ENCODE results near the gene MYMX. TPM values are rescaled to one million over a fixed set of nuclear protein-coding genes. Genes with fewer than 3 reads are reported as not detected.
A peak's percentile ranks its signal among the peaks of the same experiment; 100 is the strongest.

MYMX gene
- total and polyA plus RNA-seq, 2 of the 13 experiments (the other 11 are each of a cell fraction or from before 2014, with no cell fraction given), result not detected

DNA sequence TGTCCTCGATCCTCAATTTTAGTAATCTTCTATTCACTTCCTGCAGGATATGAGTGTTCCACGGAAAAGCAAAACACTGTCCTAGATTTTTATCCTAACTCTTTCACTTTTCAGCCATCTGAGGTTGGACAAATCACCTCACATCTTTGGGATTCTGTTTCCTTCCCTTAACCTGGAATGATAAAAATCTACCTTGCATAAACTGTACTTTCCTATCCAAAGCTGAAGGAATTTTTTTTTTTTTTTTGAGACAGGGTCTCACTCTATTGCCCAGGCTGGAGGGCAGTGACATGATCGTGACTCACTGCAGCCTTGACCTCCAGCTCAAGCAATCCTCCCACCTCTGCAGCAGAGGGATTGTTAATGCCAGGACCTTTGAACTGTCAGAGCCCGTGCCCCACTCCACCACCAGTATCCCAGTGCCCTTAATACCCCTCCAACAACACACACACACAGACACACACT, 37.6 kb upstream of the MYMX start (continued):
- TF ChIP-seq RAD21 (CRISPR knock-in tag; IDR thresholded peaks at IDR 0.05), result no peak
- no peak for TF ChIP-seq RFXAP (CRISPR knock-in tag; IDR thresholded peaks at IDR 0.05; ENCODE audit: borderline replicate concordance)
- TF ChIP-seq EEA1 (CRISPR knock-in tag; IDR thresholded peaks at IDR 0.05; ENCODE audit: borderline replicate concordance), result no peak
- TF ChIP-seq ZNF317 (CRISPR knock-in tag; IDR thresholded peaks at IDR 0.05), result no peak
- TF ChIP-seq SIX1 (CRISPR knock-in tag; IDR thresholded peaks at IDR 0.05; ENCODE audit: borderline replicate concordance), result 0 out of 2 replicates have a peak, but pooled peaks have one; percentile 30
- TF ChIP-seq, protein P1, sequence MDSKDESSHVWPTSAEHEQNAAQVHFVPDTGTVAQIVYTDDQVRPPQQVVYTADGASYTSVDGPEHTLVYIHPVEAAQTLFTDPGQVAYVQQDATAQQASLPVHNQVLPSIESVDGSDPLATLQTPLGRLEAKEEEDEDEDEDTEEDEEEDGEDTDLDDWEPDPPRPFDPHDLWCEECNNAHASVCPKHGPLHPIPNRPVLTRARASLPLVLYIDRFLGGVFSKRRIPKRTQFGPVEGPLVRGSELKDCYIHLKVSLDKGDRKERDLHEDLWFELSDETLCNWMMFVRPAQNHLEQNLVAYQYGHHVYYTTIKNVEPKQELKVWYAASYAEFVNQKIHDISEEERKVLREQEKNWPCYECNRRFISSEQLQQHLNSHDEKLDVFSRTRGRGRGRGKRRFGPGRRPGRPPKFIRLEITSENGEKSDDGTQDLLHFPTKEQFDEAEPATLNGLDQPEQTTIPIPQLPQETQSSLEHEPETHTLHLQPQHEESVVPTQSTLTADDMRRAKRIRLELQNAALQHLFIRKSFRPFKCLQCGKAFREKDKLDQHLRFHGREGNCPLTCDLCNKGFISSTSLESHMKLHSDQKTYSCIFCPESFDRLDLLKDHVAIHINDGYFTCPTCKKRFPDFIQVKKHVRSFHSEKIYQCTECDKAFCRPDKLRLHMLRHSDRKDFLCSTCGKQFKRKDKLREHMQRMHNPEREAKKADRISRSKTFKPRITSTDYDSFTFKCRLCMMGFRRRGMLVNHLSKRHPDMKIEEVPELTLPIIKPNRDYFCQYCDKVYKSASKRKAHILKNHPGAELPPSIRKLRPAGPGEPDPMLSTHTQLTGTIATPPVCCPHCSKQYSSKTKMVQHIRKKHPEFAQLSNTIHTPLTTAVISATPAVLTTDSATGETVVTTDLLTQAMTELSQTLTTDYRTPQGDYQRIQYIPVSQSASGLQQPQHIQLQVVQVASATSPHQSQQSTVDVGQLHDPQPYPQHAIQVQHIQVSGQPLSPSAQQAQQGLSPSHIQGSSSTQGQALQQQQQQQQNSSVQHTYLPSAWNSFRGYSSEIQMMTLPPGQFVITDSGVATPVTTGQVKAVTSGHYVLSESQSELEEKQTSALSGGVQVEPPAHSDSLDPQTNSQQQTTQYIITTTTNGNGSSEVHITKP (CRISPR knock-in tag; IDR thresholded peaks at IDR 0.05; ENCODE audit: low read depth), result no peak
- no peak for TF ChIP-seq SPEN (CRISPR knock-in tag; IDR thresholded peaks at IDR 0.05; ENCODE audit: low read depth)
- no peak for TF ChIP-seq NFIC (IDR thresholded peaks at IDR 0.05; ENCODE audit: low read length)
- peak; percentile 23; the same call in 1 of the 2 replicates for TF ChIP-seq PITX1 (CRISPR knock-in tag; IDR thresholded peaks at IDR 0.05)
- TF ChIP-seq FOXK1 (CRISPR knock-in tag; IDR thresholded peaks at IDR 0.05; ENCODE audit: borderline replicate concordance, low read depth), result no peak
- peak; percentile 86 for TF ChIP-seq HNF4G (IDR thresholded peaks at IDR 0.05; ENCODE audit: borderline replicate concordance, low read depth, low read length)
- TF ChIP-seq HNF4G (CRISPR knock-in tag; IDR thresholded peaks at IDR 0.05; ENCODE audit: borderline replicate concordance, low read depth), result peak; percentile 48; the same call in 1 of the 2 replicates
- no peak for TF ChIP-seq ZKSCAN1 (IDR thresholded peaks at IDR 0.05; ENCODE audit: low read length)
- TF ChIP-seq ZEB1 (IDR thresholded peaks at IDR 0.05; ENCODE audit: insufficient replicate concordance, low read depth), result no peak
- TF ChIP-seq ZFP1 (CRISPR knock-in tag; IDR thresholded peaks at IDR 0.05), result no peak
- TF ChIP-seq NCOA2 (CRISPR knock-in tag; IDR thresholded peaks at IDR 0.05), result no peak; the same call in 1 of the 2 replicates
- TF ChIP-seq ZZZ3 (CRISPR knock-in tag; IDR thresholded peaks at IDR 0.05; ENCODE audit: borderline replicate concordance), result no peak
- no peak for TF ChIP-seq MZF1 (CRISPR knock-in tag; IDR thresholded peaks at IDR 0.05; ENCODE audit: borderline replicate concordance)
- TF ChIP-seq ZNF367 (CRISPR knock-in tag; IDR thresholded peaks at IDR 0.05; ENCODE audit: borderline replicate concordance), result no peak
- no peak for TF ChIP-seq MLLT10 (CRISPR knock-in tag; IDR thresholded peaks at IDR 0.05)
- no peak for TF ChIP-seq RBAK (CRISPR knock-in tag; IDR thresholded peaks at IDR 0.05)
- no peak for TF ChIP-seq ZNF543 (CRISPR knock-in tag; IDR thresholded peaks at IDR 0.05)
- peak; percentile 61; the same call in 1 of the 2 replicates for TF ChIP-seq KDM1A (CRISPR knock-in tag; IDR thresholded peaks at IDR 0.05)
- TF ChIP-seq BHLHE40 (IDR thresholded peaks at IDR 0.05; ENCODE audit: low read length), result peak; percentile 69
- TF ChIP-seq MXD3 (CRISPR knock-in tag; IDR thresholded peaks at IDR 0.05), result no peak
- TF ChIP-seq POLR2AphosphoS5 (IDR thresholded peaks at IDR 0.05; ENCODE audit: low read depth, low read length), result no peak
- TF ChIP-seq, protein P2, sequence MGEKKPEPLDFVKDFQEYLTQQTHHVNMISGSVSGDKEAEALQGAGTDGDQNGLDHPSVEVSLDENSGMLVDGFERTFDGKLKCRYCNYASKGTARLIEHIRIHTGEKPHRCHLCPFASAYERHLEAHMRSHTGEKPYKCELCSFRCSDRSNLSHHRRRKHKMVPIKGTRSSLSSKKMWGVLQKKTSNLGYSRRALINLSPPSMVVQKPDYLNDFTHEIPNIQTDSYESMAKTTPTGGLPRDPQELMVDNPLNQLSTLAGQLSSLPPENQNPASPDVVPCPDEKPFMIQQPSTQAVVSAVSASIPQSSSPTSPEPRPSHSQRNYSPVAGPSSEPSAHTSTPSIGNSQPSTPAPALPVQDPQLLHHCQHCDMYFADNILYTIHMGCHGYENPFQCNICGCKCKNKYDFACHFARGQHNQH (CRISPR knock-in tag; IDR thresholded peaks at IDR 0.05), result peak; percentile 56; the same call in 1 of the 2 replicates
- TF ChIP-seq HMG20B (CRISPR knock-in tag; conservative IDR thresholded peaks at IDR 0.05), result no peak
- TF ChIP-seq KLF12 (CRISPR knock-in tag; IDR thresholded peaks at IDR 0.05; ENCODE audit: borderline replicate concordance), result no peak
- no peak for TF ChIP-seq ZNF510 (CRISPR knock-in tag; IDR thresholded peaks at IDR 0.05; ENCODE audit: low read depth)
